ENCODE results near the gene MADCAM1. TPM values are rescaled to one million over a fixed set of nuclear protein-coding genes. Genes with fewer than 3 reads are reported as not detected.

The MADCAM1 gene
- total RNA-seq, 1 donor from 2014 or later: not detected

- no peaks in the 10 kb centered on the region for H3K79me2 ChIP-seq (ENCODE audit: low read depth)
- no peak for DNase-seq (ENCODE audit: low spot score)
- peaks cover 8% of the 10 kb centered on the region for H3K27me3 Mint-ChIP-seq (ENCODE audit: insufficient read depth, low read depth)
- H3K27ac ChIP-seq: no peak overlapping the region
- no peaks in the 10 kb centered on the region for H3K36me3 ChIP-seq
- no peak overlapping the region for H3K9ac ChIP-seq
- no peak overlapping the region for H2AFZ ChIP-seq (replicated peaks)
- H3K4me1 Mint-ChIP-seq: peaks cover 5% of the 10 kb centered on the region
- H3K4me3 Mint-ChIP-seq: no peak overlapping the region
- no peaks in the 10 kb centered on the region for H3K9me3 Mint-ChIP-seq
- no peaks in the 10 kb centered on the region for H3K9me3 ChIP-seq (ENCODE audit: low read depth)
- peaks cover 3% of the 10 kb centered on the region for H3K36me3 Mint-ChIP-seq
- no peak overlapping the region for H3K4me2 ChIP-seq
- H3K27ac Mint-ChIP-seq: no peak overlapping the region
- no peaks in the 10 kb centered on the region for H4K20me1 ChIP-seq (ENCODE audit: low read depth)
- no peak overlapping the region for H3K4me3 ChIP-seq
- H3K4me1 ChIP-seq: peaks cover 2% of the 10 kb centered on the region
- TF ChIP-seq EZH2 (IDR thresholded peaks at IDR 0.05) (no peak), CTCF (IDR thresholded peaks at IDR 0.05) (no peak), EZH2phosphoT487 (IDR thresholded peaks at IDR 0.05) (no peak)
- H3K27me3 ChIP-seq: peaks cover 14% of the 10 kb centered on the region
- H3F3A ChIP-seq (ENCODE audit: low read depth): peaks cover 16% of the 10 kb centered on the region
Observed at GRCh38 chr19:547117-547516, 50.8 kb downstream of the MADCAM1 start.

GRCh38 chr19:547836-548720 lies 51.8 kb downstream of the MADCAM1 start:
- no peak for DNase-seq (ENCODE audit: low spot score)
- Mint-ChIP-seq H3K9me3 (no peaks in the 10 kb centered on the region), H3K4me3 (no peak overlapping the region), H3K27ac (no peak overlapping the region), H3K27me3 (ENCODE audit: insufficient read depth, low read depth) (peaks cover 10% of the 10 kb centered on the region), H3K4me1 (peaks cover 5% of the 10 kb centered on the region), H3K36me3 (peaks cover 3% of the 10 kb centered on the region)
- H3K4me3 ChIP-seq: no peak overlapping the region
- H3K4me2 ChIP-seq: no peak overlapping the region
- no peak overlapping the region for H3K9ac ChIP-seq
- H3K79me2 ChIP-seq (ENCODE audit: low read depth): no peaks in the 10 kb centered on the region
- H3K36me3 ChIP-seq: no peaks in the 10 kb centered on the region
- peaks cover 19% of the 10 kb centered on the region for H3K27me3 ChIP-seq
- no peak for TF ChIP-seq CTCF (IDR thresholded peaks at IDR 0.05)
- TF ChIP-seq EZH2phosphoT487 (IDR thresholded peaks at IDR 0.05): no peak
- no peak for TF ChIP-seq EZH2 (IDR thresholded peaks at IDR 0.05)
- H4K20me1 ChIP-seq (ENCODE audit: low read depth): no peaks in the 10 kb centered on the region
- peaks cover 2% of the 10 kb centered on the region for H3K4me1 ChIP-seq
- H3K9me3 ChIP-seq (ENCODE audit: low read depth): no peaks in the 10 kb centered on the region
- peaks cover 20% of the 10 kb centered on the region for H3F3A ChIP-seq (ENCODE audit: low read depth)
- no peak overlapping the region for H2AFZ ChIP-seq (replicated peaks)
- H3K27ac ChIP-seq: no peak overlapping the region

- Mint-ChIP-seq H3K36me3 (no peaks in the 10 kb centered on the region), H3K27ac (no peak overlapping the region)
- H2AFZ ChIP-seq (replicated peaks): no peak overlapping the region
Observed at GRCh38 chr19:548886-549830, 52.9 kb downstream of the MADCAM1 start.

More at GRCh38 chr19:548886-549830, 52.9 kb downstream of the MADCAM1 start:
- Histone ChIP-seq H3K27me3 (peaks cover 19% of the 10 kb centered on the region), H3K4me3 (no peak overlapping the region), H3K27ac (no peak overlapping the region), H3K9me3 (ENCODE audit: low read depth) (no peaks in the 10 kb centered on the region), H3K4me1 (peaks cover 2% of the 10 kb centered on the region), H3K4me2 (no peak overlapping the region), H3K79me2 (ENCODE audit: low read depth) (no peaks in the 10 kb centered on the region), H4K20me1 (ENCODE audit: low read depth) (no peaks in the 10 kb centered on the region), H3F3A (ENCODE audit: low read depth) (peaks cover 20% of the 10 kb centered on the region), H3K36me3 (no peaks in the 10 kb centered on the region), H3K9ac (no peak overlapping the region)
- DNase-seq (ENCODE audit: low spot score): no peak
- Mint-ChIP-seq H3K27me3 (ENCODE audit: insufficient read depth, low read depth) (peaks cover 13% of the 10 kb centered on the region), H3K4me1 (peaks cover 5% of the 10 kb centered on the region), H3K9me3 (no peaks in the 10 kb centered on the region), H3K4me3 (no peak overlapping the region)
- TF ChIP-seq CTCF (IDR thresholded peaks at IDR 0.05) (no peak), EZH2 (IDR thresholded peaks at IDR 0.05) (no peak), EZH2phosphoT487 (IDR thresholded peaks at IDR 0.05) (no peak)

Data from neural progenitor cell (in vitro differentiated cells).